ENCODE data around the gene MZB1. TPM values are rescaled to one million over a fixed set of nuclear protein-coding genes. Genes with fewer than 3 reads are reported as not detected.

The MZB1 gene
- polyA plus RNA-seq, 2 of the 4 experiments (the other 2 are of a cell fraction), result 0.09 TPM; not detected in 1

DNA sequence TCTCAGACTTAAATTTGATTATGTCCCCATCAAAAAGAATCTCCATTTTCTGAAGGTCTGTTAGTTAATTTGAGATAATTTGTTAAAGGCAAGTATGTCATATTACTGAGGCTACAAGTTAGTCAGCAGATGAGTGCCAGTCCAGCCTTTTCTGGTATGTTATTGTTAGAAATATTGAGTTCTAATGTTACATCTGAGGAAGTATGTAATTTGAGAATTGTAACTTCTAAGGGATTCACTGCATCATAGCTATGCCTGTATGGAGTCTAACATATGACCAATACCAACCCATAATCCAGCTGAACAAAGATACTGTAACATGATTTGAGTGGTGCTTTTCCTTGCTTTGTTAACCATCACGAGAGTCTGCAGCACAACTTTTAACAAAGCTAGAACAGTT lies 20.5 kb downstream of the MZB1 start:
- CTCF ChIA-PET, result interaction anchor here (0.8 to 3.6 kb wide), 4 partner anchors 12 to 27 kb away, joined by 3 to 13 read pairs (median 3); partner anchors contain the start of genes PAIP2 and SLC23A1
- FAIRE-seq (no peak), ATAC-seq (no peak), DNase-seq (ENCODE audit: low read depth in 1 of 2, low spot score in 1 of 2) (no peak)
- no peak overlapping the region for H3K4me2 ChIP-seq
- no peaks in the 10 kb centered on the region for H3K9me3 ChIP-seq
- no peak overlapping the region for H3K27ac ChIP-seq
- H3K4me3 ChIP-seq, result no peak overlapping the region
- 94% methylated on average over 1 of the region's 1 CpG for WGBS (ENCODE audit: missing lambda C conversion rate)
- no peak for TF ChIP-seq ZSCAN20 (CRISPR knock-in tag; IDR thresholded peaks at IDR 0.05)
- no peak for TF ChIP-seq MYC (IDR thresholded peaks at IDR 0.05; ENCODE audit: borderline replicate concordance, low read length)
- TF ChIP-seq HDAC2 (IDR thresholded peaks at IDR 0.05), result no peak
- TF ChIP-seq HOXB5 (CRISPR knock-in tag; IDR thresholded peaks at IDR 0.05), result no peak
- TF ChIP-seq MAZ (IDR thresholded peaks at IDR 0.05; ENCODE audit: borderline replicate concordance, low read depth, low read length), result no peak
- no peak for TF ChIP-seq BHLHE40 (IDR thresholded peaks at IDR 0.05; ENCODE audit: low read depth, low read length)
- TF ChIP-seq, protein P1, sequence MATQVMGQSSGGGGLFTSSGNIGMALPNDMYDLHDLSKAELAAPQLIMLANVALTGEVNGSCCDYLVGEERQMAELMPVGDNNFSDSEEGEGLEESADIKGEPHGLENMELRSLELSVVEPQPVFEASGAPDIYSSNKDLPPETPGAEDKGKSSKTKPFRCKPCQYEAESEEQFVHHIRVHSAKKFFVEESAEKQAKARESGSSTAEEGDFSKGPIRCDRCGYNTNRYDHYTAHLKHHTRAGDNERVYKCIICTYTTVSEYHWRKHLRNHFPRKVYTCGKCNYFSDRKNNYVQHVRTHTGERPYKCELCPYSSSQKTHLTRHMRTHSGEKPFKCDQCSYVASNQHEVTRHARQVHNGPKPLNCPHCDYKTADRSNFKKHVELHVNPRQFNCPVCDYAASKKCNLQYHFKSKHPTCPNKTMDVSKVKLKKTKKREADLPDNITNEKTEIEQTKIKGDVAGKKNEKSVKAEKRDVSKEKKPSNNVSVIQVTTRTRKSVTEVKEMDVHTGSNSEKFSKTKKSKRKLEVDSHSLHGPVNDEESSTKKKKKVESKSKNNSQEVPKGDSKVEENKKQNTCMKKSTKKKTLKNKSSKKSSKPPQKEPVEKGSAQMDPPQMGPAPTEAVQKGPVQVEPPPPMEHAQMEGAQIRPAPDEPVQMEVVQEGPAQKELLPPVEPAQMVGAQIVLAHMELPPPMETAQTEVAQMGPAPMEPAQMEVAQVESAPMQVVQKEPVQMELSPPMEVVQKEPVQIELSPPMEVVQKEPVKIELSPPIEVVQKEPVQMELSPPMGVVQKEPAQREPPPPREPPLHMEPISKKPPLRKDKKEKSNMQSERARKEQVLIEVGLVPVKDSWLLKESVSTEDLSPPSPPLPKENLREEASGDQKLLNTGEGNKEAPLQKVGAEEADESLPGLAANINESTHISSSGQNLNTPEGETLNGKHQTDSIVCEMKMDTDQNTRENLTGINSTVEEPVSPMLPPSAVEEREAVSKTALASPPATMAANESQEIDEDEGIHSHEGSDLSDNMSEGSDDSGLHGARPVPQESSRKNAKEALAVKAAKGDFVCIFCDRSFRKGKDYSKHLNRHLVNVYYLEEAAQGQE (IDR thresholded peaks at IDR 0.05), result no peak
- no peak for TF ChIP-seq CBX8 (IDR thresholded peaks at IDR 0.05)
- TF ChIP-seq NR3C1 (IDR thresholded peaks at IDR 0.05), result no peak
- TF ChIP-seq, protein P2, sequence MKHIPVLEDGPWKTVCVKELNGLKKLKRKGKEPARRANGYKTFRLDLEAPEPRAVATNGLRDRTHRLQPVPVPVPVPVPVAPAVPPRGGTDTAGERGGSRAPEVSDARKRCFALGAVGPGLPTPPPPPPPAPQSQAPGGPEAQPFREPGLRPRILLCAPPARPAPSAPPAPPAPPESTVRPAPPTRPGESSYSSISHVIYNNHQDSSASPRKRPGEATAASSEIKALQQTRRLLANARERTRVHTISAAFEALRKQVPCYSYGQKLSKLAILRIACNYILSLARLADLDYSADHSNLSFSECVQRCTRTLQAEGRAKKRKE (CRISPR knock-in tag; IDR thresholded peaks at IDR 0.05; ENCODE audit: low read depth), result no peak
- TF ChIP-seq FOSB (CRISPR knock-in tag; IDR thresholded peaks at IDR 0.05), result no peak
- no peak for TF ChIP-seq CBX2 (IDR thresholded peaks at IDR 0.05; ENCODE audit: borderline replicate concordance, low read depth)
- POLR2A ChIA-PET, result interaction anchor here (0.6 kb wide), 1 partner anchor 95 kb away, joined by 3 read pairs; no protein-coding TSS in a partner anchor
- H3K4me1 ChIP-seq, result peaks cover 21% of the 10 kb centered on the region

DNA sequence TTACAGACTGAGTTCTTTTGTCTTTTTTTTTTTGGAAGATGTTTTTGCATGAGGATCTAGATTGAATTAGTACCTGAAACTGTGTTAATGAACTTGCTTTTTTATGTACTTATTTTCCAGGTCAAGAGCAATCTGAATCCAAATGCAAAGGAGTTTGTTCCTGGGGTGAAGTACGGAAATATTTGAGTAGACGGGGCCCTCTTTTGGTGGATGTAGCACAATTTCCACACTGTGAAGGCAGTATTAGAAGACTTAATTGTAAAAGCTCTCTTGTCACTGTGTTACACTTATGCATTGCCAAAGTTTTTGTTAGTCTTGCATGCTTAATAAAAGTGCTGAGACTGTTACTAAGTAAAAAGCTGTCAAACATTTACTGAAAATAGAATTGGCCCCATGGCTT lies 21.1 kb downstream of the MZB1 start:
- no peak overlapping the region for H3K4me3 ChIP-seq
- CTCF ChIA-PET, result interaction anchor here (0.7 to 3.6 kb wide), 6 partner anchors 11 to 27 kb away, joined by 3 to 13 read pairs (median 3); partner anchors contain the start of genes PAIP2 and SLC23A1

DNA sequence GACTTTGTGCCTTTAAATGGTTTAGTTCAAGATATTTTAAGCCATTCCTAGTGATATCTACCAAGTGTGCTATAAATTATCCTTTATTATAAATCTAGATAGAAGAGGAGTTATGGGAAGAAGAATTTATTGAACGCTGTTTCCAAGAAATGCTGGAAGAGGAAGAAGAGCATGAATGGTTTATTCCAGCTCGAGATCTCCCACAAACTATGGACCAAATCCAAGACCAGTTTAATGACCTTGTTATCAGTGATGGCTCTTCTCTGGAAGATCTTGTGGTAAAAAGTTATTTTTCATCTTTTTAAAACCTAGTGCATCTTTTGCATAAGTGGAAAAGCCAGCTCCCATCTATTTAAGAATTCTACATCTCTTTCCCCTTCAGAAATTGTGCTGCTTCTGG lies 25.2 kb downstream of the MZB1 start:
- ATAC-seq (no peak), DNase-seq (ENCODE audit: low read depth in 1 of 2, low spot score in 1 of 2) (no peak), FAIRE-seq (no peak)
- Histone ChIP-seq H3K9me3 (no peaks in the 10 kb centered on the region), H3K4me1 (no peaks in the 10 kb centered on the region), H3K4me3 (no peak overlapping the region), H3K4me2 (no peak overlapping the region), H3K27ac (no peak overlapping the region)
- POLR2A ChIA-PET, result interaction anchor here (0.7 kb wide), 1 partner anchor 28 kb away, joined by 3 read pairs; no protein-coding TSS in a partner anchor
- CTCF ChIA-PET, result interaction anchor here (1.4 kb wide), 1 partner anchor 70 kb away, joined by 3 read pairs; no protein-coding TSS in a partner anchor
- TF ChIP-seq RFX5 (IDR thresholded peaks at IDR 0.05), result no peak
- no peak for TF ChIP-seq EHMT2 (IDR thresholded peaks at IDR 0.05; ENCODE audit: low read depth)
- no peak for TF ChIP-seq ZC3H11A (IDR thresholded peaks at IDR 0.05)
- TF ChIP-seq CEBPB (IDR thresholded peaks at IDR 0.05), result no peak
- 86% methylated on average over 2 of the region's 2 CpGs for WGBS (ENCODE audit: missing lambda C conversion rate)

More for the DNA sequence above, 21.1 kb downstream of the MZB1 start:
- peak in 1 of 2 experiments; percentile 33; a peak in 1 of 6 replicates for ATAC-seq
- TF ChIP-seq PHF8 (IDR thresholded peaks at IDR 0.05; ENCODE audit: borderline replicate concordance, low read depth), result no peak
- no peak for TF ChIP-seq HOXA7 (CRISPR knock-in tag; IDR thresholded peaks at IDR 0.05)
- TF ChIP-seq MYC (IDR thresholded peaks at IDR 0.05; ENCODE audit: borderline replicate concordance, low read length), result no peak
- TF ChIP-seq, protein P3, sequence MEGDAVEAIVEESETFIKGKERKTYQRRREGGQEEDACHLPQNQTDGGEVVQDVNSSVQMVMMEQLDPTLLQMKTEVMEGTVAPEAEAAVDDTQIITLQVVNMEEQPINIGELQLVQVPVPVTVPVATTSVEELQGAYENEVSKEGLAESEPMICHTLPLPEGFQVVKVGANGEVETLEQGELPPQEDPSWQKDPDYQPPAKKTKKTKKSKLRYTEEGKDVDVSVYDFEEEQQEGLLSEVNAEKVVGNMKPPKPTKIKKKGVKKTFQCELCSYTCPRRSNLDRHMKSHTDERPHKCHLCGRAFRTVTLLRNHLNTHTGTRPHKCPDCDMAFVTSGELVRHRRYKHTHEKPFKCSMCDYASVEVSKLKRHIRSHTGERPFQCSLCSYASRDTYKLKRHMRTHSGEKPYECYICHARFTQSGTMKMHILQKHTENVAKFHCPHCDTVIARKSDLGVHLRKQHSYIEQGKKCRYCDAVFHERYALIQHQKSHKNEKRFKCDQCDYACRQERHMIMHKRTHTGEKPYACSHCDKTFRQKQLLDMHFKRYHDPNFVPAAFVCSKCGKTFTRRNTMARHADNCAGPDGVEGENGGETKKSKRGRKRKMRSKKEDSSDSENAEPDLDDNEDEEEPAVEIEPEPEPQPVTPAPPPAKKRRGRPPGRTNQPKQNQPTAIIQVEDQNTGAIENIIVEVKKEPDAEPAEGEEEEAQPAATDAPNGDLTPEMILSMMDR (IDR thresholded peaks at IDR 0.05), result peak; percentile 25; the same call in 1 of the 3 replicates
- TF ChIP-seq RAD21 (conservative IDR thresholded peaks at IDR 0.05 in 1 of 2, IDR thresholded peaks at IDR 0.05 in 1 of 2), result peak; percentile 41 to 50; a peak in 3 of 5 replicates
- no peak for DNase-seq (ENCODE audit: low read depth in 1 of 2, low spot score in 1 of 2)
- Histone ChIP-seq H3K9me3 (no peaks in the 10 kb centered on the region), H3K27ac (no peak overlapping the region), H3K4me1 (peaks cover 16% of the 10 kb centered on the region), H3K4me2 (no peak overlapping the region)
- 80% methylated on average over 2 of the region's 2 CpGs for WGBS (ENCODE audit: missing lambda C conversion rate)
- FAIRE-seq, result no peak
- POLR2A ChIA-PET, result interaction anchor here (0.6 kb wide), 1 partner anchor 95 kb away, joined by 3 read pairs; no protein-coding TSS in a partner anchor
